ENCODE data around the gene PMFBP1. TPM values are rescaled to one million over a fixed set of nuclear protein-coding genes. Genes with fewer than 3 reads are reported as not detected.

PMFBP1 gene
- total and polyA plus RNA-seq, 2 experiments from 2014 or later: 1.7 to 5.1 TPM

- DNase-seq (ENCODE audit: low read depth in 1 of 2, low spot score in 1 of 2): peak in 1 of 2 donors; percentile 32
- Histone ChIP-seq H3K4me1 (ENCODE audit: low read depth) (peaks cover 10% of the 10 kb centered on the region), H3K4me3 (no peak overlapping the region), H3K27me3 (no peaks in the 10 kb centered on the region), H3K9me3 (ENCODE audit: low read depth) (no peaks in the 10 kb centered on the region), H3K36me3 (no peaks in the 10 kb centered on the region), H3K27ac (no peak overlapping the region)
- TF ChIP-seq CTCF (IDR thresholded peaks at IDR 0.05; ENCODE audit: low read depth, low read length): no peak
Measured at GRCh38 chr16:72203401-72203800, 31.4 kb upstream of the PMFBP1 start.

- Histone ChIP-seq H3K4me1 (ENCODE audit: low read depth) (peaks cover 20% of the 10 kb centered on the region), H3K27ac (no peak overlapping the region)
Measured at GRCh38 chr16:72202014-72202413, 30.1 kb upstream of the PMFBP1 start.

GRCh38 chr16:72201387-72201786 lies 29.4 kb upstream of the PMFBP1 start:
- H3K4me3 ChIP-seq: no peak overlapping the region
- H3K27ac ChIP-seq: no peak overlapping the region
- H3K36me3 ChIP-seq: no peaks in the 10 kb centered on the region
- H3K27me3 ChIP-seq: no peaks in the 10 kb centered on the region
- no peak for DNase-seq (ENCODE audit: low read depth in 1 of 2, low spot score in 1 of 2)
- peaks cover 20% of the 10 kb centered on the region for H3K4me1 ChIP-seq (ENCODE audit: low read depth)
- no peak for TF ChIP-seq CTCF (IDR thresholded peaks at IDR 0.05; ENCODE audit: low read depth, low read length)
- H3K9me3 ChIP-seq (ENCODE audit: low read depth): no peaks in the 10 kb centered on the region

More at GRCh38 chr16:72202014-72202413, 30.1 kb upstream of the PMFBP1 start:
- Histone ChIP-seq H3K36me3 (no peaks in the 10 kb centered on the region), H3K27me3 (no peaks in the 10 kb centered on the region), H3K9me3 (ENCODE audit: low read depth) (no peaks in the 10 kb centered on the region), H3K4me3 (no peak overlapping the region)
- no peak for TF ChIP-seq CTCF (IDR thresholded peaks at IDR 0.05; ENCODE audit: low read depth, low read length)
- DNase-seq (ENCODE audit: low read depth in 1 of 2, low spot score in 1 of 2): no peak

- no peak overlapping the region for H3K27ac ChIP-seq
- H3K4me3 ChIP-seq: no peak overlapping the region
- TF ChIP-seq CTCF (IDR thresholded peaks at IDR 0.05; ENCODE audit: low read depth, low read length): no peak
- no peak for DNase-seq (ENCODE audit: low read depth in 1 of 2, low spot score in 1 of 2)
- H3K4me1 ChIP-seq (ENCODE audit: low read depth): peaks cover 20% of the 10 kb centered on the region
- H3K9me3 ChIP-seq (ENCODE audit: low read depth): no peaks in the 10 kb centered on the region
- no peaks in the 10 kb centered on the region for H3K27me3 ChIP-seq
- no peaks in the 10 kb centered on the region for H3K36me3 ChIP-seq
Measured at GRCh38 chr16:72199761-72200337, 27.9 kb upstream of the PMFBP1 start.

GRCh38 chr16:72198771-72199201 lies 26.8 kb upstream of the PMFBP1 start:
- H3K27ac ChIP-seq: peak overlapping the region; percentile 55
- H3K4me3 ChIP-seq: no peak overlapping the region
- peaks cover 20% of the 10 kb centered on the region for H3K4me1 ChIP-seq (ENCODE audit: low read depth)
- H3K36me3 ChIP-seq: no peaks in the 10 kb centered on the region
- H3K27me3 ChIP-seq: no peaks in the 10 kb centered on the region
- peak in 1 of 2 donors; percentile 40 for DNase-seq (ENCODE audit: low read depth in 1 of 2, low spot score in 1 of 2)
- TF ChIP-seq CTCF (IDR thresholded peaks at IDR 0.05; ENCODE audit: low read depth, low read length): no peak
- H3K9me3 ChIP-seq (ENCODE audit: low read depth): no peaks in the 10 kb centered on the region

All from cardiac muscle cell (in vitro differentiated cells and primary cell).